ENCODE data around the gene AR. TPM values are rescaled to one million over a fixed set of nuclear protein-coding genes. Genes with fewer than 3 reads are reported as not detected.

Gene AR
- total RNA-seq, 1 donor, result 4.8 TPM

DNA sequence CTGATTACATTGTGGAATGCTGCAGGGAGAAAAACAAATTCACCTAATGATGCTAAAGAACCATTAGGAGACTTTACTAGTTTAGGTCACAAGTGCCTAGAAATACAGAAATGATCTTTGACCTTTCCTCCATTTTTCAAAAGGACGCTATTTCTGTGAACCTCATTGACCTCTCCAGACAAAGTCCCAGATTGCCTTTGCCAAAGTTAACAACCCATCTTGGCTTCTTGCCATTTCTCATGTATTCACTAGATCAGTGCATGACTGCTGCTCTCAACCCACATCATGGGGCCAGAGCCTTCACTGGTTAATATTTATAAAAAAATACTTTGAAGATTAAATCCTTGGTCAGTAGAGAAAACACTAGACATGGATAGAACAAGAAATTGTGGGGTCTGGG is 19.9 kb upstream of the AR start:
- TF ChIP-seq, protein P1, sequence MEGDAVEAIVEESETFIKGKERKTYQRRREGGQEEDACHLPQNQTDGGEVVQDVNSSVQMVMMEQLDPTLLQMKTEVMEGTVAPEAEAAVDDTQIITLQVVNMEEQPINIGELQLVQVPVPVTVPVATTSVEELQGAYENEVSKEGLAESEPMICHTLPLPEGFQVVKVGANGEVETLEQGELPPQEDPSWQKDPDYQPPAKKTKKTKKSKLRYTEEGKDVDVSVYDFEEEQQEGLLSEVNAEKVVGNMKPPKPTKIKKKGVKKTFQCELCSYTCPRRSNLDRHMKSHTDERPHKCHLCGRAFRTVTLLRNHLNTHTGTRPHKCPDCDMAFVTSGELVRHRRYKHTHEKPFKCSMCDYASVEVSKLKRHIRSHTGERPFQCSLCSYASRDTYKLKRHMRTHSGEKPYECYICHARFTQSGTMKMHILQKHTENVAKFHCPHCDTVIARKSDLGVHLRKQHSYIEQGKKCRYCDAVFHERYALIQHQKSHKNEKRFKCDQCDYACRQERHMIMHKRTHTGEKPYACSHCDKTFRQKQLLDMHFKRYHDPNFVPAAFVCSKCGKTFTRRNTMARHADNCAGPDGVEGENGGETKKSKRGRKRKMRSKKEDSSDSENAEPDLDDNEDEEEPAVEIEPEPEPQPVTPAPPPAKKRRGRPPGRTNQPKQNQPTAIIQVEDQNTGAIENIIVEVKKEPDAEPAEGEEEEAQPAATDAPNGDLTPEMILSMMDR (IDR thresholded peaks at IDR 0.05; ENCODE audit: insufficient read depth, low read length), result no peak
- DNase-seq (ENCODE audit: low read depth), result peak; percentile 22
- H3K4me3 ChIP-seq (ENCODE audit: low read depth, low read length), result no peak overlapping the region

DNA sequence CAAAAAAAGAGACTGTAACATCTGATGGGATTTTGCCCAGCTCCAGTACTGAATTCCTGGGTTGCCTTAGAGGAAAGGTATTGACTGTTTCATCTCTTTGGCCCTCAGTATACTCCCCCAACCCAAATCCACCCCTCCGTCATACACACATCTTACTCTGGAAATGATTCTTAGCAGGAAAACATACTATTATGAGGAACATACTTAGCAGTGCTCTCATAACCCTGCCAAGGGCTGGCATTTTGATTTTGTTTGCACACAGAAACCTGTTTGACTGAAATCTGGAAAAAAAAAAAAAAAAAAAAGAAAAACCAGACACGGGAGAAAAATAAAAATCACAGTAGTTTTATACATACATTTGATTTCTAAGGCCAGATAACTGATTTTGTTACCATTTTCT is 19.4 kb upstream of the AR start:
- no peak overlapping the region for H3K4me3 ChIP-seq (ENCODE audit: low read depth, low read length)
- no peak for DNase-seq (ENCODE audit: low read depth)
- TF ChIP-seq, protein P1 (IDR thresholded peaks at IDR 0.05; ENCODE audit: insufficient read depth, low read length), result no peak

DNA sequence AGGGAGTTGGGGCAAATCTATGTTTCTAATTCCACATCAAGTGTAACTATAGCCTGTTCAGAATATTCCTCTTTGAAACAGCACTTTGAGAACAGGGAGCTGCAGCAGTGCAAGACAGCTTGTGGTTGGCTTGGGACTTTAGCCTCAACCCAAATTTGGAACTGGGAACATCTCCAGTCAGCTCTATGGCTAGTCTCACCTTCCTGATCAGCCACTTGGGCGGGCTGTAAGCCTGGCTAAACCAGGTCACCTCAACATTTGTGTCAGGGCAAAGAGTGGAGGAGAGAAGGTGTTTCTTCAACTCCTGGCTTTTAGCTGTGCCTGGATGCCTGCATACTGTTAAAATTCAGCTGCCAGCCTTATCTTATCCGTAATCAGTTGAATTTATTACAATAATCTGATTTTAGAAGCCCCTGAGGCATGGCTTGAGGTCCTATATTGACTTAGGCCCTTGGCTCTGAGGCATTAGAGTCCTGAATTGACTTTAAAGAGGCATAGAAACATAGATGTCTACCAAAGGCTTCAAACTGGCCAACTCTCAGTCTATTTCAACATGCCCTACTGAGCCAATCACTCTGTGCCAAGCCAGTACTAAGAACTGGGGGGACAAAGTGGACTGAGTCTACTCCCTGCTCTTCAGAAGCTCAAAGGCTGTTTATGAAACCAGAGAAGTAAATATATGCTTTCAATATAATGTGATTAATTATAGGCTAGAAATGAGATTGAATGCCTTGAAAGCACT is 18.7 kb upstream of the AR start:
- no peak for DNase-seq (ENCODE audit: low read depth)
- TF ChIP-seq, protein P1 (IDR thresholded peaks at IDR 0.05; ENCODE audit: insufficient read depth, low read length), result no peak
- no peak overlapping the region for H3K4me3 ChIP-seq (ENCODE audit: low read depth, low read length)

DNA sequence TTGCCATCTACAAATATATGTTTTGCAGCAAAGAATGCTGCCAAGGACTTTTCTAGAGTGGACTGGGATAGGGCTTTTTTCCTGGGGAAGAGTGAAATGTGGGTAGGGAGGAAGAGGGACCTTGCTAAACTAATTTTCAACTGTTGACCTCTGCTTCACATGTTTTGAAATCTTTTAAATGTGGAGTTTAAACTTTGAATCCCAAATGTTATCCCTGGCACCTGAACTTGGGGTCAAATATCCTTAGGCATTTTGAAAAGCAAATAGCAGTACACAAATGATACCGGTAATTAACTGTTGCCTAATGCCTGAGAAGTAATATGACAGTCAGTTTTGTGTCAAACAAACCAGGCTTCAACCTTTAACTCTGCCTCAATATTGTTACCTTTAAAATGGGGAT is 7.3 kb upstream of the AR start:
- TF ChIP-seq, protein P1 (IDR thresholded peaks at IDR 0.05; ENCODE audit: insufficient read depth, low read length), result no peak
- DNase-seq (ENCODE audit: low read depth), result no peak

DNA sequence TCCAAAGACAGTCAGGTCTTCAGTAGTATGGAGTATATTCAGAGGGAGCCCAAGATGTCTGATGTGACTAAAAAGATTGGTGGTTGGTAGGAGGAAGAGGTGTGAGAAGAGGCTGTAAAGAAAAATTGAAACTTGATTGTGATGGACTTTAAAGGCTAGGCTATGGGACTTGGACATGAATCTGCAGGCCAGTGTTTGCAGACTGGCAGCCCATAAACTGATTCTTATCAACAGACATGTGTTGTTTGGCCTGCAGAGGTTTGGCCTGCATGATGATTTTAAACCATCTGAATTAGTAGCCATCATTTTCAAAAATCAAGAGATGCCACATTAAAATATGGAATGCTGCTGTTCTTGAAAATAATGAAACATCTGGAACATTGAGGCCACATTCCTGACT is 5.4 kb upstream of the AR start:
- TF ChIP-seq, protein P1 (IDR thresholded peaks at IDR 0.05; ENCODE audit: insufficient read depth, low read length), result no peak
- DNase-seq (ENCODE audit: low read depth), result no peak
- H3K4me3 ChIP-seq (ENCODE audit: low read depth, low read length), result no peak overlapping the region

More for the DNA sequence above, 7.3 kb upstream of the AR start:
- no peak overlapping the region for H3K4me3 ChIP-seq (ENCODE audit: low read depth, low read length)

DNA sequence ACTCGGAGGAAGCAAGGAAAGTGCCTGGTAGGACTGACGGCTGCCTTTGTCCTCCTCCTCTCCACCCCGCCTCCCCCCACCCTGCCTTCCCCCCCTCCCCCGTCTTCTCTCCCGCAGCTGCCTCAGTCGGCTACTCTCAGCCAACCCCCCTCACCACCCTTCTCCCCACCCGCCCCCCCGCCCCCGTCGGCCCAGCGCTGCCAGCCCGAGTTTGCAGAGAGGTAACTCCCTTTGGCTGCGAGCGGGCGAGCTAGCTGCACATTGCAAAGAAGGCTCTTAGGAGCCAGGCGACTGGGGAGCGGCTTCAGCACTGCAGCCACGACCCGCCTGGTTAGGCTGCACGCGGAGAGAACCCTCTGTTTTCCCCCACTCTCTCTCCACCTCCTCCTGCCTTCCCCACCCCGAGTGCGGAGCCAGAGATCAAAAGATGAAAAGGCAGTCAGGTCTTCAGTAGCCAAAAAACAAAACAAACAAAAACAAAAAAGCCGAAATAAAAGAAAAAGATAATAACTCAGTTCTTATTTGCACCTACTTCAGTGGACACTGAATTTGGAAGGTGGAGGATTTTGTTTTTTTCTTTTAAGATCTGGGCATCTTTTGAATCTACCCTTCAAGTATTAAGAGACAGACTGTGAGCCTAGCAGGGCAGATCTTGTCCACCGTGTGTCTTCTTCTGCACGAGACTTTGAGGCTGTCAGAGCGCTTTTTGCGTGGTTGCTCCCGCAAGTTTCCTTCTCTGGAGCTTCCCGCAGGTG is 637 bp downstream of the AR start:
- TF ChIP-seq, protein P1 (IDR thresholded peaks at IDR 0.05; ENCODE audit: insufficient read depth, low read length), result no peak
- DNase-seq (ENCODE audit: low read depth), result peak; percentile 46
- peak overlapping the region; percentile 74 for H3K4me3 ChIP-seq (ENCODE audit: low read depth, low read length)

Data from fibroblast of the aortic adventitia (primary cell).